Smooth muscle cell (in vitro differentiated cells): ENCODE measurements around the gene KLHL24. TPM values are rescaled to one million over a fixed set of nuclear protein-coding genes. Genes with fewer than 3 reads are reported as not detected.
"Not testable (repeated sequence)": the region's sequence is repeated elsewhere in the genome, so short reads cannot be mapped to it uniquely, and the experiment has no call there.

ENCODE experiments used
- DNase-seq: peaks from one replicate; lab custom pipeline; 2025; ENCODE audit not compliant: unreplicated experiment; lab: John Stamatoyannopoulos, UW
- H2AFZ ChIP-seq: fragments of 200-600 bp; sonication (generic); 2 replicates; pipeline ENCODE4 v1.6.0; 2016; ENCODE audit warnings: antibody characterized with exemption, low read depth, mild to moderate bottlenecking
- H3F3A ChIP-seq: fragments of 200-600 bp; sonication (generic); 2 replicates; pipeline ENCODE4 v1.6.0; 2017; ENCODE audit warnings: antibody characterized with exemption, low read depth
- H3K27ac ChIP-seq: fragments of 200-600 bp; sonication (generic); 2 replicates; pipeline ENCODE4 v1.5.1; 2016; ENCODE audit warnings: low read depth, mild to moderate bottlenecking
- H3K27me3 ChIP-seq: fragments of 200-600 bp; sonication (generic); 2 replicates; pipeline ENCODE4 v1.6.1; 2016; ENCODE audit warnings: low read depth, mild to moderate bottlenecking
- H3K36me3 ChIP-seq: fragments of 200-600 bp; sonication (generic); 2 replicates; pipeline ENCODE4 v1.5.1; 2016; ENCODE audit warnings: low read depth
- H3K4me1 ChIP-seq: fragments of 200-600 bp; sonication (generic); 2 replicates; pipeline ENCODE4 v1.5.1; 2016; ENCODE audit warnings: low read depth
- H3K4me2 ChIP-seq: fragments of 200-600 bp; sonication (generic); 2 replicates; pipeline ENCODE4 v1.6.0; 2016; ENCODE audit warnings: mild to moderate bottlenecking
- H3K4me3 ChIP-seq: fragments of 200-600 bp; sonication (generic); 2 replicates; pipeline ENCODE4 v1.5.1; 2016; ENCODE audit warnings: mild to moderate bottlenecking
- H3K79me2 ChIP-seq: fragments of 200-600 bp; sonication (generic); 2 replicates; pipeline ENCODE4 v1.6.0; 2016; ENCODE audit warnings: low read depth, mild to moderate bottlenecking
- H3K9ac ChIP-seq: fragments of 200-600 bp; sonication (generic); 2 replicates; pipeline ENCODE4 v1.6.0; 2016; ENCODE audit warnings: low read depth
- H3K9me3 ChIP-seq: fragments of 200-600 bp; sonication (generic); replicated peaks from 2 replicates; pipeline ENCODE4 v1.5.1; 2016; ENCODE audit warnings: low read depth
- H4K20me1 ChIP-seq: fragments of 200-600 bp; sonication (generic); 2 replicates; pipeline ENCODE4 v1.6.0; 2016; ENCODE audit warnings: low read depth
- WGBS: methylation state at CpG from one replicate; pipeline ENCODE4 v1.1.7; 2016; ENCODE audit warnings: low lambda C conversion rate; 5-methylcytosine and 5-hydroxymethylcytosine counted together
- polyA plus RNA-seq: library from polyadenylated mRNA; unstranded; fragments of >200 nt; fragmentation: Nextera tagmentation; extraction: Ambion mirVana; gene quantifications from 2 replicates; pipeline ENCODE4 v1.2.1, GENCODE V29; 2016
- total RNA-seq: library from RNA; depleted of rRNA; stranded (reverse); fragments of >200 nt; gene quantifications from 2 replicates; pipeline ENCODE4 v1.2.3, GENCODE V29; 2014
- TF ChIP-seq, protein P1 (sequence below): fragments of 200-600 bp; sonication (generic); IDR thresholded peaks from 2 replicates; pipeline ENCODE4 v1.5.1; 2017; ENCODE audit warnings: borderline replicate concordance, mild to moderate bottlenecking, antibody characterized with exemption; ENCODE audit not compliant: insufficient read depth, poor library complexity, severe bottlenecking

Gene KLHL24
- total and polyA plus RNA-seq, 2 experiments from 2014 or later = 11.0 to 71.5 TPM

DNA sequence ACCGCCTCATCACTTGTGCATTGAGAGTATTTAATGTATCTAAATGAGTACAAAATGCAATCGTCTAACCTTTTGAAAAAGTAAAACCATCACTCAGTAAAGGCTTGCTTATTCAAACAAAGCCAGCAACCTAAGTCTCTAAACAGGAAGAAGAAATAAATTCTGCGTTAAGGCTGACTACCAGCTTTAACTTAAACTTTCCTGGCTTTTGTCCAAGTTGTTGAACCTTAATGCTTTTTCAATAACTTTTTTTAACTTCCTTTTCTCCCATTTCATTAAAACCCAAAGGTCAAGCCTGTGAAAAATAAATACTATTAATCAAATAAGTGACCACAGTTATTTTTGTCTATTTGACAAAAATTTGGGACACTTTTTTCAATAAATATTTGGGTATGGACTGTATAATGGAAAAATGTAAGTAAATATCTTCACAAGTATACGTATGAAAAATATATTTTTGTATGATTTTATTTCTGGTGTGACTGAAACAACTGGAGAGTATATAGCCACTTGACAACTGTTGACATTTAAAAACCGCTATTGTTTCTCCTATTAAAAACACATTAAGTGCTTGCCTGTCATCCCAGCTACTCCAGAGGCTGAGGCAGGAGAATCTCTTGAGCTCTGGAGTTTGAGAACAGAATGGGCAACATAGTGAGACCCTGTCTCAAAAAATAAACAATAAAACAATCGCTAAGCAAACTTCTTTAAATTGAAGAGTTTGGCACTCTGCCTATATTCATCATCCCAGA, 2.9 kb downstream of the KLHL24 start:
- no peak overlapping the region for H3K4me2 ChIP-seq
- 94% methylated on average over 6 of the region's 6 CpGs for WGBS
- H3K9me3 ChIP-seq = no peaks in the 10 kb centered on the region
- no peak overlapping the region for H2AFZ ChIP-seq
- peaks cover 64% of the 10 kb centered on the region for H4K20me1 ChIP-seq
- peaks cover 50% of the 10 kb centered on the region for H3K79me2 ChIP-seq
- no peaks in the 10 kb centered on the region for H3K27me3 ChIP-seq
- DNase-seq = no peak
- H3K4me1 ChIP-seq = peaks cover 5% of the 10 kb centered on the region
- H3K36me3 ChIP-seq = no peaks in the 10 kb centered on the region
- H3K27ac ChIP-seq = no peak overlapping the region
- H3K4me3 ChIP-seq = no peak overlapping the region
- TF ChIP-seq, protein P1, sequence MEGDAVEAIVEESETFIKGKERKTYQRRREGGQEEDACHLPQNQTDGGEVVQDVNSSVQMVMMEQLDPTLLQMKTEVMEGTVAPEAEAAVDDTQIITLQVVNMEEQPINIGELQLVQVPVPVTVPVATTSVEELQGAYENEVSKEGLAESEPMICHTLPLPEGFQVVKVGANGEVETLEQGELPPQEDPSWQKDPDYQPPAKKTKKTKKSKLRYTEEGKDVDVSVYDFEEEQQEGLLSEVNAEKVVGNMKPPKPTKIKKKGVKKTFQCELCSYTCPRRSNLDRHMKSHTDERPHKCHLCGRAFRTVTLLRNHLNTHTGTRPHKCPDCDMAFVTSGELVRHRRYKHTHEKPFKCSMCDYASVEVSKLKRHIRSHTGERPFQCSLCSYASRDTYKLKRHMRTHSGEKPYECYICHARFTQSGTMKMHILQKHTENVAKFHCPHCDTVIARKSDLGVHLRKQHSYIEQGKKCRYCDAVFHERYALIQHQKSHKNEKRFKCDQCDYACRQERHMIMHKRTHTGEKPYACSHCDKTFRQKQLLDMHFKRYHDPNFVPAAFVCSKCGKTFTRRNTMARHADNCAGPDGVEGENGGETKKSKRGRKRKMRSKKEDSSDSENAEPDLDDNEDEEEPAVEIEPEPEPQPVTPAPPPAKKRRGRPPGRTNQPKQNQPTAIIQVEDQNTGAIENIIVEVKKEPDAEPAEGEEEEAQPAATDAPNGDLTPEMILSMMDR = no peak
- no peak overlapping the region for H3K9ac ChIP-seq
- H3F3A ChIP-seq = peaks cover 5% of the 10 kb centered on the region

DNA sequence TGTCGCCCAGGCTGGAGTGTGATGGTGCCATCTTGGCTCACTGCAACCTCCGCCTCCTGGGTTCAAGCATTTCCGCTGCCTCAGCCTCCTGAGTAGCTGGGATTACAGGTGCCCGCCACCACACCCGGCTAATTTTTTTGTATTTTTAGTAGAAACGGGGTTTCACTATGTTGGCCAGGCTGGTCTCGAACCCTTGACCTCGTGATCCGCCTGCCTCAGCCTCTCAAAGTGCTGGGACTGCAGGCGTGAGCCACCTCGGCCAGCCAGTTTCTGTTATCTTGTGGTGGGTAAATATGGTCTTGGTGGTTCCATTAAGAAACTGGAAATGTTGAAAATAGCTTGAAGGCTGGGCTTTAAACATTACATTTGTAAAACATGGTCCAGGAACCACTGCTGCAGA, 5.2 kb downstream of the KLHL24 start:
- not testable (repeated sequence) for H3K4me1 ChIP-seq, H3K4me3 ChIP-seq, H3K4me2 ChIP-seq, H3F3A ChIP-seq, H3K27ac ChIP-seq, H3K36me3 ChIP-seq, H3K27me3 ChIP-seq, H3K9me3 ChIP-seq, DNase-seq, H3K9ac ChIP-seq, H2AFZ ChIP-seq
- H4K20me1 ChIP-seq = peaks cover 82% of the 10 kb centered on the region
- peaks cover 50% of the 10 kb centered on the region for H3K79me2 ChIP-seq
- WGBS = 95% methylated on average over 11 of the region's 11 CpGs

DNA sequence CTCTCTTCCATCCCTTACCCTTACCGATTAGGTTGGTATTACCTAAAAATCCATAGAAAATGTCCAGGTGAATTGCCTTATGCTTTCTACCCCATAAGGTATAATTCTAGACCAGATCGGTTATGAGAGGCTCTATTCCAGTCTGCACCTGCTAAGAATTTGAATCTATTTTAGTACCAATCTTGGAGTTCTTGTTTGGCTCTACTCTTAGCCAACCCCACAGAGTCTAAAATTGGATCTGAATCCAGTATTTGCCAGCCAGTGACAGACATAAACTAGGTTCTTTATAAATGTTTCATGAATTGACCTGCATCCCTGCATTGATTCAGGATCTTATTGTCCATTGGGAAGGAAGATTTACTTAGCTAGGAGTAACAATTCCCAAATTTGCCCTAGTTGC, 6.5 kb downstream of the KLHL24 start:
- Histone ChIP-seq H3F3A (peaks cover 5% of the 10 kb centered on the region), H3K9me3 (no peaks in the 10 kb centered on the region), H2AFZ (no peak overlapping the region), H3K4me3 (no peak overlapping the region), H3K4me1 (peaks cover 5% of the 10 kb centered on the region), H3K9ac (no peak overlapping the region), H4K20me1 (peaks cover 89% of the 10 kb centered on the region), H3K27ac (no peak overlapping the region), H3K36me3 (no peaks in the 10 kb centered on the region), H3K27me3 (no peaks in the 10 kb centered on the region), H3K4me2 (no peak overlapping the region), H3K79me2 (peaks cover 50% of the 10 kb centered on the region)
- TF ChIP-seq, protein P1 = no peak
- 94% methylated on average over 2 of the region's 2 CpGs for WGBS
- DNase-seq = no peak

DNA sequence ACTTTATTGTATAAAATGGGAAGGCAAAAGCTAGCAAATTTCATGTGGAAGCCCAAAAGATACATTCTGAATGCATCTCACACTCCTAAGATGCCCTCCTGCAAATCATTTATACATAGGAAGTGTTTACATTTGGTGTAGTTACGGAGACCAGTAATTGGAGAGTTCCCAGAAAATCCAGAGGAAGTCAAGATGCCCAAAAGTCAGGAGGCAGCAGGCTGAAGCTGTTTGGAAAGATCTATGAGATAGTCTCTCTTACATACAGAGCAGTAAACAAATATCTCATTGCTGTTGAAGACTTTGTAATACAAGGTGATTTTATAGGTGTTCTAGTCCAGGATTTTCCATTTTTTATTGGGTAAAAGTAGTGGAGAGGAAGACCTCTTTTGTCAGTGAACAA, 8.8 kb downstream of the KLHL24 start:
- no peak overlapping the region for H3K4me3 ChIP-seq
- H3F3A ChIP-seq = no peaks in the 10 kb centered on the region
- no peak overlapping the region for H3K9ac ChIP-seq
- no peak overlapping the region for H3K27ac ChIP-seq
- no peak overlapping the region for H2AFZ ChIP-seq
- no peaks in the 10 kb centered on the region for H3K4me1 ChIP-seq
- H3K4me2 ChIP-seq = no peak overlapping the region
- H4K20me1 ChIP-seq = peaks cover 65% of the 10 kb centered on the region
- TF ChIP-seq, protein P1 = no peak
- H3K27me3 ChIP-seq = no peaks in the 10 kb centered on the region
- H3K36me3 ChIP-seq = no peaks in the 10 kb centered on the region
- 94% methylated on average over 1 of the region's 1 CpG for WGBS
- DNase-seq = no peak
- peaks cover 26% of the 10 kb centered on the region for H3K79me2 ChIP-seq
- no peaks in the 10 kb centered on the region for H3K9me3 ChIP-seq
